ENCODE results near the gene BRINP2.
"Not testable (repeated sequence)": the region's sequence is repeated elsewhere in the genome, so short reads cannot be mapped to it uniquely, and the experiment has no call there.

Gene BRINP2

DNA sequence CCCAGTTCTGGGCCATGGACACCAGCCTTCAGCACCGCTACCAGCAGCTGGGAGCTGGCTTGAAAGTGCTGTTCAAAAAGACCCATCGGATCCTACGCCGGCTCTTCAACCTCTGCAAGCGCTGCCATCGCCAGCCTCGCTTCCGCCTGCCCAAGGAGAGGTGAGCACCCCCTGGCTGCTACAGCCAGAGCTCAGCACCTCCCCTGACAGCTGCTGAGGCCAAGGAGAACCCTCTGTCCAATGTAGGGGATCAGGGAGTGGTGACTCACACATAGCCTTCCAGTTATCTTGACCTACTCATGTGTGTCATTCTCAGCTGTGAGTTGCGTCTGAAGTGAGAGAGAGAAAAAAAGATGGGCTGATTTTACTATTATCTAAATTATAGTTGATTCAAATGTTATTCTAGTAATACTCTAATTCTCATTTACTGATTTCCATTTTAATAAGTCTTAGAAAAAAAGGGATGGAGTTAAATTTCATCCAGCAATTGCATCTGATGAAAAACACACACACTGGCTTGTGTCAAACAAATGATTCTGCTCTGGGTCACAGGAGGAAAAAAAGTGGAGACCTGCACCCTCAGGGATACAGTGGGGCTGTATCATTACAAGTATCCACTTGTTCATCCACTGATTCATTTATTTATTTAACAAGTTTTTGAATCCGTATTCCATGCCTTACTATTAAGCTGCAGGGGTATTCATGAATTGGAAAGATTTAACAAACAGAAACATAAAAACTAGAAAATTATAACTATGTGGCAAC lies 108.0 kb downstream of the BRINP2 start:
- no peak for DNase-seq

DNA sequence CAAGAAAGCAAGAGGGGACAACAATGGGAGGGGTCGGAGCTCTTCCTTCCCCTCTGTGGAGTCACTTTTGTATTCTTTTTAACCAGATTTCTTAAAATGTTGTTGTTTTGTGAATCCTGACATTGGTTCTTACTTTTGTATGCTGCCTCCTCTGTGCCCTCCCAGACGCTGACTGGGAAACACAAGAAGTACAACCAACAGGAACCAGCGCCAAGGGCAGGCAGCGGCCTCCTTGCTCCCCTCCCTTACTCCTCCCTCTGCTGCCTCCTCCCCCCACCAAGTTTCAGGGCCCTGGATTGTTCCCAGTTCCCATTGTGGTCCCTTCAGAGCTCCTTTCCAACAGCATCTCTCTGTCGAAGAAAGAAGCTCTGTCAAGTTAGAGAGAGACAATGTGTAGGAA lies 111.1 kb downstream of the BRINP2 start:
- DNase-seq, result no peak

DNA sequence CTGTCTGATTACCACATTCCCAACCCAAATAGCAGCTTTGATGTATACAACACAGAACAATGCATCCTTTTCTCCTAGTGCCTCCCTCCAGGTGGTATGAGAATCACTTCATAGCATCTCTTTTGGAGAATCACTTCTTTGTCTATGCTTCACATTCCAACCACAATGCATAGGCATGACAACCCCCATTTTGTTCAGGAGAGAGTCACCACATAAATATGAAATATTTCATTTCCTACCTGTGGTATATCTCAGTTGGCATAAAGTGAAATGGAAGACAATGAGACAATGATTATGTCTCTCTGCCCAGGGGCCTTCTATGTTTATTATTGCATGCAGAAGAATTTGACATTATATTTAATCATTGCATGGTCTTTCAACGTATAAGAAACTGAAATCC lies 112.2 kb downstream of the BRINP2 start:
- DNase-seq, result no peak

DNA sequence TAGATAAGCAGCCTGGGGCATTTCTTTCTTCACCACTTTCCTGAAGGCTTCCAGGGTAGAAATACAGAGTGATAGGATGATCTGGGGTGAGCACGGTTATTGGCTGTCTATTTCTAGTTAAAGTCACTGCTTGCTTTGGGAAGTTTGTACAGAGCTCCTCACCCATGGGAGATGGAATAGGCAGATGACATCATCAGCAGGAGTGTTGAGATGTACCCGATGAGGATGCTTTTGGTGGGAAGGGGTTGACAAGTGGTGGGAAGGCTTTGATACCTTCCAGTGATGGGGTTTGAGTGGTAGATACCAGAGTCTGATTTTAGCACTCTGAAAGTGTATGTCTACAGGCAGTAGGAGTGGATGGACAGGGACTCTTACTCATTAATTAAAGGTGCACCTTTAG lies 112.6 kb downstream of the BRINP2 start:
- no peak for DNase-seq

DNA sequence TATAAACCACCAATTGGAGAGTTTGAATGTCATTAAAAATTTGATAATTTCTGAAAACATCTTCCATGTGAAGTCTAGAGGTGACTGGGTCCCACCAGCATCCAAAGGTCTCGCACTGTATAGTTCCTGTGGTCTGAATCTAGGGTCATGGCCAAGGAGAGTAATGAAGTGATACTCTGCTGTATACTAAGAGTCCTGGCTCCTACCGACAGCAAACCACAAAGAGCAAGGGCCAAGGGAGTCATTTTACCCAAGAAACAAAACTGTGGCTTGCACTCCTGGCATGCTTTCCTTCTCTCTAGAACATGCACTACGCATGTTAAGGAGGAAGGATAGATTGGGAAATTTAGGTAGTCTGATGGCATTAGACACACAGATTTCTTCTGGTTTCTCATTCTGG lies 115.6 kb downstream of the BRINP2 start:
- DNase-seq, result no peak

DNA sequence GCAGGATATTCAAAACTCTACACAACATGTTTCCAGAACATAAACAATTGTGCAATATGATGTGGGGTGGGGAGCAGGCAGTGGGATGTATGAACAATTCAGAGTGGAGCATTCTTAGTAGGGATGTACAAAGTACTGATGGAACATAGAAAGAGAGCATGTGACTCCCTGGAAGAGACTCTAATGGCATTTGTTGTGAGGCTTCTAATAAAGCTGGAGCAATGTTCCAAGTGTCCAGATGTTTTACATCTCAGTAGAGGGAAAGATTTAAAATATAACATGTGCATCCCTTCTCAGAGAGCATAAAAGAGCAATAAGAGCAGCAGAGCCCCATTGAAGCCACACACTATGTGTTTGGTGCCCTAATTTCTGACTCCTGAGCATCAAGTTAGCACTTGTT lies 116.5 kb downstream of the BRINP2 start:
- no peak for DNase-seq

DNA sequence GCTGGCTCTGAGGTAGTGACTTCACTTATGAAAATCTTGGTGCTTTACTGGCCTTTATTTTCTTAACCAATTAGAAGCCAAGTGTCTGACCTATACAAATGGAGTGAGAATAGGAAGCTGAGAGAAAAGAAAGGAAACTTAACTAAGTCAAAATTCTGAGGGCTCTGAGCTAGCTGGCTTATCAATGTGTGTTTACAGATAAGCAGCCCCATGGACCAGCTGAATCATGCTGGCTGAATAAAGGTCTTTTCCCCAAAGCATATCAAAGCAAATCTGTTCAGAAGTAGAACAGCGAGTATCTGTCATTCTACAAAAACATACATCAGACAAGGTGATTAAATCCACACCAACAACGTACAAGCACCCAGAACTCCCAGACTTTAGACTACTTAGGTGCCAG lies 117.2 kb downstream of the BRINP2 start:
- DNase-seq, result no peak

DNA sequence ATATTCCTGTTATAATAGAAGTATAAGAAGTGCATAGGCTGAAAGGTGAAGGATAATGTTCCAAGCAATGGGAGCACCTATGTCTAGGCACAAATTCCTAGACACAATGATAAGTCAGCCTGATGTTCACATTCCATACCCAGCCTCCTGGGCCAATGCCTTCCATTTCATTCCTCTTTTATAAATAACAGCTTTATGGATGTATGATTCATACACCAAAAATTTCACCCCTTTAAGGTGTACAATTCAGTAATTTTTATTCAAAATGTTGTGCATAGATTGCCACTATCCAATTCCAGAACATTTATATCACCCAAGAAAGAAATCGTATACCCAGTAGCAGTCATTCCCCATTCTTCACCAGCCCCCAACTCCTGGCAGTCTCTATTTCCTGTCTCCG lies 118.8 kb downstream of the BRINP2 start:
- no peak for DNase-seq

DNA sequence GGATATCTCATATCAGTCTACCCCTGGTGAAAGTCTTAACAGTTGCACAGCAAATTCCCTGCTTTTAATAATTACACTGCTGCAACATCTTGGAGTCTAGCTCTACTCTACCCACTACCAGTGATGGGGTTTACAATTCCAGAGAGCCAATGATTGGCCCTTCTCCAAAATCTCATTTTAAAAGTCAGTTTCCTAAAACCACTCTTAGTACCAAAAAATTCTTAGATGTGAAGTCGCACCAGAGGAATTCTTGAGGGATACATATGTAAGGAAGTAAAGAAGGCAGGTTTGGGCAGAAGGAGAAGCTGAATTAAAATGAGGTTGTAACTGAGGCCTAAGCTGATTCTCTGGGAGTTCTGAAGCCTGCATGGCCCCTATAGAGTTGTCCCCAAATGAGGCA lies 129.7 kb downstream of the BRINP2 start:
- DNase-seq, result no peak

DNA sequence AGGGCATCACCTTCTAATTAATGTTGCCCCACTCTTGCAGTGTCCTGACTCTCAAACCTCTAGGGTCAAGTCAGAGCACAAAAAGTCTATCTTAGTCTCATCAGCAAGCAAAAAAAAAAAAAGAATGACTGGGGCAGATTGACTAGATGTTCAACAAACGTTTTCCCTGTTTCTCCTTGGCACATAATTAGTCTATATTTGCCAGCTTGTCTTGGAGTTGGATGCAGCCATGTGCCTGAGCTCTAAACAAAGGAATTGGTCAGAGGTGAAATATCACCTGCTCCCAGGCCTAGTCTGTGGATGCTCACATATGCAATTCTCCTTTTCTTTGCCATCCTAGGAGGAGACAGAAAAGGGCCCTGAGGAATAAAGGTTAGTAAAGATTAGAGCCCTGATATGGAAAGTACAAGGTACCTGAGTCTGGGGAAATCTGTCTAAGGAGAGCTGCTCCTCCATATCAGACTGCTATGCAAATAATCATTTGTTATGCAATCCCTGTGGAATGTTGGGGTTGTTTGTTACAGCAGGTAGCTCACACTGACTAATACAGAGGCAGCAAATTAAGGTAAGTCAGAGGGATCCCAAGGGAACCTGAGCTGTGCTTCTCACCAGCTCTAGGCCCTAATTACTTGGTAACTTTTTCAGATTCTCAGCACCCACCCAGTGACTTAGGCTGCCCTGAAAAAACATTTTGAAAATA lies 130.8 kb downstream of the BRINP2 start:
- DNase-seq, result no peak

DNA sequence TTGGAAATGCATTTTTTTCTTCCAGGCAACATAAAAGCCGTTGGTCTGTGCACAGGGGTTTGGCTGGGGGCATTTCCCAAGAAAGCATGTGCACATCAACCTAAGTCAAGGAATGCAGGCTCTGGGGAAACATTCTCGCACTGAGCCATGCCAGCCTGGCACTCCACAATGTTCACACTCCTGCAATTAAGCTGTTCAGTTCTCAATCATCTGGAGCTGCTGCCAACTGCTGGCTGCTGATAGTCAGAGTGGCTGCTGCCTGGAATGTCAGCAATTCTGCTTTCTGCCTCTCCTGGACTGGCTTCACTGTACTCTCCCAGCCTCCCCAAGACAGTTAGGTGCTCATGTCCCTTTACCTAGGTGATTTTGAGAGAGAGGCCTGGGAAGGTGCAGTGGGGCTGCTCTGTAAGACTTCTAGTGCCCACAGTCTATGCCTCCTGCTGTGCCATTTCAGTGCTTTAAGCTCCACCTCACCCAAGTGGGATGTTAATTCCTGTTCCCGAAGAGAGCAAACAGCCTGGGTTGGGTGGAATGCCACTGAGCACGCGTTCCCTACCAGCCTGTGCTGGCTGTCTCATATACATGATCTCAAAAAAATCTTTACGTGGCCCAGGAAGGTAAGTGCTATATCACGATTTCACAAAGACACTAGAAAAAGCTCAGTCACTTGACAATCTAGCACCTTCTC lies 131.7 kb downstream of the BRINP2 start:
- no peak for DNase-seq

DNA sequence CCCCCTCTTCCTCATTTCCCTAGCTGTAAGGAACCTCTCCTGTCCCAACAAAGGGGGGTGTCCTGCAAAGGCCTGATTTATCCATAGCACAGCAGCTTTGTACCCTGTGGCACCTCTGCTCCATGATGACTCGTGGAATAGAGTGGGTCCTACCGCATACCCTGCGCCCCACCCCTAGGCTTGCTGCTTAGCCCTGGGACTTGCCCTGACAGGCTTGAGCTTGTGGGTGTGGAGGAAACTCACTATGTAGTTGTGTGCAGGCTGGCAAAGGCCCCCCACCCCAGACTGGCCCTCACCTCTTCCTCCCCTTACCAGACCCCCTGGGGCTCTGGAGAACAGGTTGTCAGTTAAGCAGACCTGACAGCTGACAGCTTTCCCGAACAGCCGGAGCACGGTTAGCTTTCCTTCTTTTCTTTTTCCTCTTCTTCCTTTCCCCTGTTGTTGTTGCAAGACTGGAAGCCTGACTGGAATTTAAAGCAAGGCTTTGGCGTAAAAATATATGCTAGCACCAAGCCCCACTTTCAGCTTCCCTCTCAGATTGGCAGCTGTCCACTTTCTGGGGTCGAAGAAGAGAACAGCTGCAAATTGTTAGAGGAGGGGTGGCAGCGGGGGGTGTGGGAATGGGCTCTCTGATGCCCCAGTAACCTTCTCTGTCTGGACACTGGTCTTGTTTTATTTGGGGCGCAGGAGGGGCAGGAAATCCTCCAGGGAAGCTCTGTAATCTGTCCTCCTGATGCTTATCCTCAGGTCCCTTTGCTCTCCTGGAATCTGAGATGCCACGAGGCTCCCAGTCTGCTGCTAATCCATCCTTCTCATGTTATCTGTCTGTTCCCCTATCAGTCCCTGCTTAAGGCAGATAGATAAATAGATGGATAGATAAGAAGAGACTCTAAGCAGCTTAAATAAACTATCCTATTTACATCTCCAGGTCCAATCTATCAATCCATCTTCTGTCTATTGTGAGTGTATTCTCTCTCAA lies 134.6 kb downstream of the BRINP2 start:
- DNase-seq, result no peak

DNA sequence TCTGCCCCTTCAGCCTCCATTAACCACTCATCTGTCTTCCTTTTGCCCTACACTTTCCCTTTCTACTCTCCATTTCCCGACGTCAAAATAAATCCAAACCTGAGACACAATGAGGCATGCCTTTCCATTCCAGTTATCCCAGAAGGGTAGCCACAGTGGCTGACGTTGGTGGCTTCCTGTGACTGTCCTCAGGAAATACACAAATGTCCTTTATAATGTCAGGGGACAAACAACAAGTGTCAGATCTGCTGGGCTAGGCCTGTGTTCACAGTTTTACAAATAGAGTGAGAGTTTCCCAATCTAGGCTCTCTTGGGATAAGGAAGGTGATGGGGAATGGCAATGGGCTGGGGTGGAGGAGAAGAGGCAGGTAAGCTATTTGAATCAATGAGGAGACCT lies 135.3 kb downstream of the BRINP2 start:
- DNase-seq, result no peak

DNA sequence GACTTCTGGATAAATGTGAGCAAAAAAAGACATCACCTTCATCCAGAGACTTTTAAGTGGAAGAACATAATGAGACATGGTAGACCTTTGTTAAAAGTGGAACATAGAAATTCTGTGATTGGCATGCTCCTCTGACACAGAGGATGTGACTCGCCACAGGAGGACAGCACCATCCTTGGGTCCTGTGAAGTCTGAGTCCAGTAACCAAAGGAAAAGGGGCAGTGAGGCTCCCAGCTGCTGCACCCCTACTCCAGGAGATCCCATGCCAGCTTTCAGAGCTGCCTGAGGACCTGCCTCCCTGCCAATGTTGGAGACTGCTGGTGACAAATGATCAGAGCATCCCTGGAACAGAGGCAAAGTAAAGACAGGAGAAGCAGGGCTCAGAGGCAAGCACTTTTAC lies 136.2 kb downstream of the BRINP2 start:
- DNase-seq, result no peak

DNA sequence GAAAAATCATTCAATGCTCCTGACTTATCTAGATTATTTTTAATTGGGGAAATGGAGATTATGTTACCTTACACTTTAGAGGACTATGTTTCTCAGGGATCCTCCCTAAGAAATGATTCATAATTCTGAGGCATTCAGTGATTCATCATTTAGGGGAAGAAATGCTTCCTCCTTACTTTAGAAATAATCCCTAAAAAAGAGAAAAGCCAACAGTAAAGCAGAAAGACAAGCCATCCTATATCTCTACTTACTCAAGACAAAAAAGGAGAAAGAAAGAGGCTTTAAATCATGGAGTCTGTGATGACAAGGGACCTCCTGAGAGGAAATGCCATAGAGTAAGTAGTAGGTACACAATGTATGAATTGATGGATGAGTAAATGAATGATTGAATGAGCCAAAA lies 137.0 kb downstream of the BRINP2 start:
- no peak for DNase-seq

DNA sequence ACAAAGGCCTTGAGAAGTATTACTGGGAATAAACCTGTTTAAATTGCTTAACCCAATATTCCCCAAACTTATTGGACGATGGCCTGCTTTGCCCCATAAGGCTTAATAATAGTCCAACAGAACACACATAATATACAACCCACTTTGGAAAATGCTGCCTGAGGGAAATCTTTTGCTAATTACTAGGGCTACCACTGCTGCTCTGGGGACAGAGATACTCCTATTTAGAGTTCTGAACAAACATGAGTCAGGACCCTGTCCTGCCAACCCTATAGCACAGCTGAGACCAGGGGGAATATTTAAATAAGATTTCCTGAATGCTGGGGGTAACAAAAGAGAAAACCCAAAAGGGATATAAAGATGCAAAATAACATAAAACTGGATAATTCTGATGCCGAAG lies 139.1 kb downstream of the BRINP2 start:
- no peak for DNase-seq

DNA sequence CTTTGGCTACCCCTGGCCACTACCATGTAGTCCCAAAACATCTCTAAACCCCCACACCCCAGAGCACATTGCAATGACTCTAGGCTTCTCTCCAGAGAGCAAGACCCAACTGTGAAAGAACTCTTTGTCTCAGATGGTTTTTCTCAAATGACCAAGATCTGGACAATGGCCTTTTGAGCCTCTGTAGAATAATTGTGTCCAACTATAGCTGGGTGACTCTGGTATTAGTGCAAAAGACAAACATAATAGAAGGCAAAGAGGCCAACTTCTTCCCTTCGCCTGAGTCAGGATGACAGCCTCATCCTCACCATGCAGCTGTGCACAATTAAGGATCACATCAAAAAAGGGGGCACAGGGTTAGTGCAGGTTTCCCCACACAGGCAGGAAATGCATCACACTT lies 139.6 kb downstream of the BRINP2 start:
- no peak for DNase-seq

DNA sequence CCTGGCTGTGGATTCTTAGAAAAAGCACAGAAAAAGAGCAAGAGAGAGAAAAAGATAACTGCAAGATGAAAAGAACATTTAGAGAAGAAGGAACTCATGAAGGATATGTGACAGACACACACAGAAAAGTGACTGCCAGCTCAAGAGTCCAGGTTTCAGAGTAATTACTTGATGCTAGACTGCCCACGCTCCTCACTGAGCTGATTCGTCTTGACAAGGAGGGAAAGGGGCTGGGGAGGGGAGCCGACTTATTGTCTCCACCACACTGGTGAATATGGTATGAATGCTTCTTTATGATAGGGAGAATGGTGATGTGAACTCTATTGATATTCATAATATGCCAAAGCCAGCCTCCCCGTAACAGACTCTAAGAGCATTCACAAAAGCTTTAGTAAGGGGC lies 140.4 kb downstream of the BRINP2 start:
- no peak for DNase-seq

DNA sequence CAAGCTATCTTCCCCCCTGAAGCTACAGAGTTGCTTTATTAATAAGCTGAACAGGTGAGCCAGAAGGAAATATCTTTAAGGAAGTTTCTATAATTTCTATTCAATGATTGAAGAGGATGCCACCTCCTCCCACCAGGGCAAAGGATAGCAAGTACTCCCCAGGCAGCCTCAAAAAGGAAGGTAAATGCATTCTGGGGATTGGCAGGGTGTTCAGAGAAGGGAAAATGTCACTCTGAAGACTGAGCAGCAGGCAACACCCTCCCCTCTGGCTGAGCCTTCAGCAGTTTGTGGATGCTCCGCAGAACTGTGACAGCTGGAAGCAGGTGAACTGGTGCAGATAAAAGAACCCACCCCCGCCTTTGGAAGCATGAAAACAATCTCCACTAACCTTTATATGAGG lies 140.8 kb downstream of the BRINP2 start:
- no peak for DNase-seq

DNA sequence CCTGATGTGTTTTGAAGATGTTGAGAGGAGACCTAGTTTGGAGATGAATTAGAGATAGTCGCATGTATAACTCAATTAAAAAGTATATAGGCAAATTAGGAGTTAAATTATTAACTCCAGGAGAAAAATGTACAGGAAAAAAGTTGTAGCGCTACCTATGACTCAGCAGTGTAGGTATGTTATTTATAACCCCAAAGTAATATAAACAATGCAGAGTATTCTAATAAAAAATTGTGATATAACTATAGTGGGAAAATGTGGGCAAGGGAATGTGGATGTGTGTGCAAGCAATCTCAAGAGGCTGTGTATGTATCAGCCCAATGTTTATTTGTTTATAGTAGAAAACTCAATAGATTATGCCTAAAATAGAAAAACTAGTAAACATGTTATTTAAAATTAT lies 144.5 kb downstream of the BRINP2 start:
- no peak for DNase-seq

DNA sequence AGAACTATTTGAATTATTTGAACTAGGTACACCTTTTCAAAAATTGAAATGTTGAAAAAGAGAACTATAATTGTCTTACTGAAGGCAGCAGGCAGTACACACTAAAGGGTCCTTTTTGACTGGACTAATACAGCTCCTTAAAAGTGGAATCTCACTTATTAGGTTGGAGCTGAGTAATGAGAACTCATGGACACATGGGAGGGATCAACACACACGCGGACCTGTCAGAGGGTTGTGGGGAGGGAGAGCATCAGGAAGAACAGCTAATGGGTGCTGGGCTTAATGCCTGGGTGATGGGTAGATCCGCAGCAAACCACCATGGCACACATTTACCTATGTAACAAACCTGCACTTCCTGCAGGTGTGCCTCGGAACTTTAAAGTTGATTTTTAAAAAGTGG lies 145.0 kb downstream of the BRINP2 start:
- no peak for DNase-seq

DNA sequence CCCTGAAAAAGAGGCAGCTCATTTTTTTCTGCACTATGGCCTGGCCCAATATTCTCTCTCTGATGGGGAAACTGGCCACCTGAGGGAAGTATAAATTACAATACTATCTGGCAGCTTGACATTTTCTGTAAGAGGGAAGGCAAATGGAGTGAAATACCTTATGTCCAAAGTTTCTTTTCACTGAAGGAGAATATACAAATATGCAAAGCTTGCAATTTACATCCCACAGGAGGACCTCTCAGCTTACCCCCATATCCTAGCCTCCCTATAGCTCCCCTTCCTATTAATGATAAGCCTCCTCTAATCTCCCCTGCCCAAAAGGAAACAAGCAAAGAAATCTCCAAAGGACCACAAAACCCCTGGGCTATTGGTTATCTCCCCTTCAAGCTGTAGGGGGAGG lies 150.7 kb downstream of the BRINP2 start:
- DNase-seq, result not testable (repeated sequence)

DNA sequence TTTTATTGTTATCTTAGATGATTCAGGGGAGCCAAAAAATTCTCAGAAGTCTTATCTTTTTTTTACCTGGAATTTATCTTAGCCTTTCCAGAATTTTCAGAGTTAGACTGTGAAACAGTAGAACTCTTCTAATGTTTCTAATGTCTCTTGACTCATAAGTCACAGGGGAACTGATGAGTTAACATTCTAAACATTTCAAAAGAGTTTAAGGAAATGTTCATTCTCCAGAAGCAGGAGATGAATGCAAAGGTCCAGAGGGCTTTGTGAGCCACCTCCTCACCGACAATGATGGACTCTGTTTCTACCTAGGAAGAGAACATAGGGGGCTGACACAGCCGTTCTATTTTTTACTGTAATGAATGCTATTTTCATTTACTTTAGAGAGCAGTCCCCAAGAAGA lies 157.5 kb downstream of the BRINP2 start:
- no peak for DNase-seq

Measured in CD4-positive, alpha-beta T cell treated with Interferon gamma for 1 hour (primary cell).